Inflammatory macrophage treated with lipopolysaccharide for 4 hours (primary cell): Measurements from ENCODE around the gene TXNDC17.
A peak's percentile ranks its signal among the peaks of the same experiment; 100 is the strongest.
"Not testable (repeated sequence)": the region's sequence is repeated elsewhere in the genome, so short reads cannot be mapped to it uniquely, and the experiment has no call there.

Source experiments
- DNase-seq: peaks from one replicate; pipeline ENCODE4 v3.0.0-alpha.2; 2020

Gene TXNDC17

DNA sequence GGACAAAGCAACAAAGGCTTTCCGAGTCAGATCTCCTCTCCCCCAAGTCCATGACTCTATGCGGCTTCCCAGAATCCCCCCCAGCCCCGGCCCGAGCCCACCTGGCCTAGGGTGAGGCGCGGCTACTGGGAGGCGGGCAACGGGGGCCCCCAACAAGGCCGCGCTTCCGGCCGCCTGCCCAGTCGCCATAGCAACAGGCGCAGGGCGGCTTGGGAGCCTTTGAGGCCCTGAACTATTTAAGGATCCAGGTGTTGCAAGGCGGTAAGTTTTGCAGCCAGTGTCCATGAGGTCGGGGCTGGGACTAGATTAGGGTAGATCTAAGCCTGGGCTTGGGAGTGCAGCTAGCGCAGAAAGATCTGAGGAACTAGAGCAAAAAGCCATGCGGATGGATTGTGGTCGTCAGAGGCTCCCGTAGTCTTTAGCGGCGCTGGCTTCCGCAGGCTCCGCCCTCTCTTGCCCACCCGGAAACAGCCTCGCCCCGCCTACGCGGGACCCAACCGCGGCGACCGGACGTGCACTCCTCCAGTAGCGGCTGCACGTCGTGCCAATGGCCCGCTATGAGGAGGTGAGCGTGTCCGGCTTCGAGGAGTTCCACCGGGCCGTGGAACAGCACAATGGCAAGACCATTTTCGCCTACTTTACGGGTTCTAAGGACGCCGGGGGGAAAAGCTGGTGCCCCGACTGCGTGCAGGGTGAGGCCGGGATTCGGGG, at the start of gene TXNDC17, which contains the start of gene KIAA0753:
TXNDC17 (plus strand) TSS at position 525 of the 711 bp plus-strand sequence; CDS start at position 548, 23 bp downstream.
KIAA0753 (minus strand) TSS at position 176 of the 711 bp plus-strand sequence. CDS start 5,608 bp downstream, outside the sequence.
- DNase-seq, result peak; percentile 95

DNA sequence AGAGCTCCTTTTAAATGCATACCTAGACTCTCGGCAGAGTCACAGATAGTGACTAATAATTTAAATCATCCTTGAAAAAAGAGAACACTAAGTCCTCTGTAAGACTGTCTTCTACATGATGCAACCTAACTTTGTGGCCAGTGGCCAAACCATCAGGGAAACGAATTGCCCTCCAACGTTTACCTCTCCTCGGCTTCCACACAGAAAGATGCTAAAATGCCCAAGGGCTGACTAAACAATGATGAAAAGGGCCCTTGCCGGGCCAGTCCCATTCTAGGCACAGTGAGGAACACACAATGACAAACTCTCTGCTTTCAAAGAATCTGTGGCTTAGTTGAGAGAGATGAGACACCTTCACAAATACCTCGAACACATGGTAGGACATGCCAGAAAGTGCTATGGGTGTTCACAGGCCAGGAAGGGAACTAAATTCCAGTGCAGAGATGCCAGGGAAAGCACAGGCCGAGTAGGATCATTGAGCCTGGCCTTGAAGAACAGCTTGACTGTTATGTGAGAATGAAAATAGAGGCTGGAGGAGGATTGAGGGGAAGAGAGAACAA, 49.2 kb upstream of the TXNDC17 start:
- DNase-seq, result peak; percentile 37

DNA sequence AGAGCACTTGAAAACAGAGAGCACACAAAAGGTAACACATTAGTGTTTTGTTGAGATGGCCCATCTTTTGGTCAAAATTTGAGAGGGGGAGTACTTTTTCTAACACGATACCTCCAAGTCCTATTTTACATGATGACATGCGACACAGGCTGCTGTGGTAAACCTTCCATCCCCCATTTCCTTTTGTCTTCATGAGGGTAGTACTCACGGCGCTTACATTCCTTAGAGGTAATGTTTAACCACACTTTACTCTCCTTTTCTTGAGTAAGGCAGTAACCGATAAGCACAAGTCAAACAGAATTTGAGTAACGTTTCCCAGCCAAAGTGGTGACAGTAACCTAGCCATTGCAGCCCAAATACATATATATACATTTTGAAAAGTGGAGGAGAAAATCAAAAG, 48.7 kb upstream of the TXNDC17 start:
- no peak for DNase-seq

DNA sequence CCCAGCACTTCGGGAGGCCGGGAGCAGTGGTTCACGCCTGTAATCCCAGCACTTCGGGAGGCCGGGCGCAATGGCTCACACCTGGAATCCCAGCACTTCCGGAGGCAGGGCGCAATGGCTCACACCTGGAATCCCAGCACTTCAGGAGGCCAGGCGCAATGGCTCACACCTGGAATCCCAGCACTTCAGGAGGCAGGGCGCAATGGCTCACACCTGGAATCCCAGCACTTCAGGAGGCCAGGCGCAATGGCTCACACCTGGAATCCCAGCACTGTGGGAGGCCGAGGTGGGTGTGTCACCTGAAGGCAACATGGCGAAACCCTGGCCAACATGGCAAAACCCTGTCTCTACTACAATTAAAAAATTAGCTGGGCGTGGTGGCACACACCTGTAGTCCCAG, 47.5 kb upstream of the TXNDC17 start:
- DNase-seq, result not testable (repeated sequence)

DNA sequence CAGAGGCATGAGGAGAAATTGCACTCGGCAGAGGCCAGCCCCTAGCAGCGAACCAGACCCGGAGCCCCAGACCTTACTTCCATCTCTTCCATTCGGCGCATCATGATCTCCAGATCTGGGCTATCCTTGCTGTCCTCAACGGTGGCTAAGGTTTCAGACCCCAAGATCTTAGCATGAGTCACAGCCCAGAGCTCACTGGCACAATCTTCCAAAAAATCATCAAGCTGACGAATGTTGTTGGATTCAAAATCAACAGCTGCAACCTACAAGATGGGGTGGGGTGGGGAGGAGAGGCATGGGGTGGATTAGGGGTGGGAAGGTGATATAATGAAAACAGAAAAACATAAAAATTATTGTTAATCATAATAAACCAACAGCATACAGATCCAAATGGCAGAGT, 44.8 kb upstream of the TXNDC17 start:
- DNase-seq, result no peak

DNA sequence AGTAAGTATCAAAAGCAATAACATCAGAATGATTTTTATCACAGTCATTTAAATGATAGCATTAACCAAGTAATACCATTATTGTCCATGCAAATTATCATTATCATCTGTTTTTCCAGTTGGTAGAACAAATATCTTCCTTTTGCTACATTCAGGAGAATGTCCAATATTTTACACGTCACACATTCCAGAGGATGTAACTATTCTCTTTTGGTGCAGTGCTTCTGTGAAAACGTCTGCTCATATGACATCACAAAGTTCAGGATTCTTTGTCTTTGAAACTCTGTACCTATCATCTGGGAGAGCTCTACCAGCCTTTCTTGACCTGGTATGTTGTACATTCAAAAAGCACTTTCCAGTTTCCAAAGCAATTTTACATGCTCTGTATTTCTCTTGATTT, 44.3 kb upstream of the TXNDC17 start:
- no peak for DNase-seq

DNA sequence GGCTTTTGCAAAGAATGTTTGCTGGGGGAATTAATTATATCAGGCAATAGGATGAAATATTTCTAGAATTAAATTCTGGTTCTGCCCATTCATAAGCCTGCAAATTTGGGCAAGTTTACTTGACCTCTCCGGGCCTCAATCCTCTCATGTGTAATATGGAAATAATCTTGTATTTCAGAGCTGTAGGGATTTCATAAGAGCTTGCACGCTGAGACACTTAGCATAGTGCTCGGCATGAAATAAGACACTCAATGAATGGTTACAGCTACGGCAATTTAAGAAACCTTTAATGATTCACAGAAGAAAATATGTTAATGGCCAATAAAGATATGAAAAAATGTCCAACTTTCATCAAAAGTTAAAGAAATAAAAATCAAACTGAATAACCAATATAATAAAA, 43.9 kb upstream of the TXNDC17 start:
- no peak for DNase-seq

DNA sequence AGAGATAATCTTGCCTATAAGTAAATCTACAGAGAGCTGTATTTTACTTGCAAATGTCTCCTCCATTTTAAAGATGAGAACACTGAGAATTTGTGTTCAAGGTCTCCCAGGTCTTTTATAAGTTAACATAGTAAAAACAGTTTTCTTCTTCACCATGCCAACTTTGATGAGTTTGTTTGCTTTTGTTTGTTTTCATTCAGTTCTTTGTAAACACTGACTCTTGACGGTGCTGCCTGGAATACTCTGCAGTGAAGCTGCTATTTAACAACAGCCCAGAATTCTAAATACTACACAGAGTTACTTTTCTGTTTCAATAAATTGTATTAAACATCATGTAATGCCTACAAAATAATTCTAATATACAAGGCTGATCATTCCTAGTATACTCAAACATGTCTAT, 43.1 kb upstream of the TXNDC17 start:
- DNase-seq, result no peak

DNA sequence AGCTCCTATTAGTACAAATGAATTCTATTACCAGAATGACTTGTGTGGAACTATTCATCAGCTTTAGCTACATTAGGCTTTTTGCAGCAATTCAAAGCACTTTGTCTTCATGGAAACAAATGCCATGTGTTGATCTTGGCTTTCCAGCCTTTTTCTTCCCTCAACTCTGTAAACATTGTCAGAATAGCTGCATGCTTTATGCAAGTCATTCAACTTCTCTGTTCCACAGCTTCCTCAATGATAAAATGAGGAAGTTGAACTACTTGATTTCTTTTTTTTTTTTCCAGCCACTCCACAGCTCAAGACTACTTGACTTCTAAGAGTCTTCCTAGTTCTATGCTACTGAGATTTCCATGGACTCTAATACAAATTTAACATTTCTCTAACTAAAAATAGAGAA, 41.5 kb upstream of the TXNDC17 start:
- peak; percentile 88 for DNase-seq

DNA sequence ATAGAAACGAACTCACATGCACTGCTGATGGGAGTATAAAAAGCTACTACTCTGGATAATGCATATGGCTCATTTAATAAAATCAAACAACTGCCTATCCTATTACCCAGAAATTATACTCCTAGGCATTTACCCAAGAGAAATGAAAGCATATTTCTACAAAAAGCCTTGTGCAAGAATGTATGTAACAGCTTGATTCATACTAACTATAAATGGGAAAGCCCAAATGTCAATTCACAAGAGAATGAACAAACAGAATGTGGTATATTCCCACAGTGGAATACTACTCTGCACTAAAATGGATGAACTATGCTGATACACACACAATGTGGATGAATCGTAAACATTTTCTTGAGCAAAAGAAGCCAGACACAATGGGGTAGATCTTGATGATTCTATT, 38.7 kb upstream of the TXNDC17 start:
- peak; percentile 81 for DNase-seq

DNA sequence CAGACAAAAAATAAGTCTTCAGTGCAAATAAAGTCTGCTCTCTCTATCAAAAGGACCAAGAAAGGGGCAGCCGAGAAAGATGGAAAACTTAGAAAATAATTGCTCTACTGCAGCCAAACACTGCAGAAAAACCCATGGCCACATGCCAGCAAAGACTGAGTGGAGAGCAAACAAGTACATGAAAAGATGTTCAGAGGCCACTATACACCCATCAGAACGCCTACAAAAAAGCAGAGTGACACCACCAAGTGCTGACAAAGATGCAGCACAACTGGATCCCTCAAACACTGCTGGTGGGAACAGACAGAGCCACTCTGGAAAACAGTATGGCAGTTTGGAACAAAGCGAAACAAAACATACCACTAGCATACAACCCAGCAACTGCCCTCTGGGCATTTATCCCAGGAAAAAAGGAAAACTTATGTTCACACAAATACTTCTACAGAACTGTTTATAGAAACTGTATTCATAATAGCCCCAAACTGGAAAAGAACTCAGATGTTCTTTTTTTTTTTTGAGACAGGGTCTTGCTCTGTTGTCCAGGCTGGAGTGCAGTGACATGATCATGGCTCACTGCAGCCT, 37.0 kb upstream of the TXNDC17 start:
- no peak for DNase-seq

DNA sequence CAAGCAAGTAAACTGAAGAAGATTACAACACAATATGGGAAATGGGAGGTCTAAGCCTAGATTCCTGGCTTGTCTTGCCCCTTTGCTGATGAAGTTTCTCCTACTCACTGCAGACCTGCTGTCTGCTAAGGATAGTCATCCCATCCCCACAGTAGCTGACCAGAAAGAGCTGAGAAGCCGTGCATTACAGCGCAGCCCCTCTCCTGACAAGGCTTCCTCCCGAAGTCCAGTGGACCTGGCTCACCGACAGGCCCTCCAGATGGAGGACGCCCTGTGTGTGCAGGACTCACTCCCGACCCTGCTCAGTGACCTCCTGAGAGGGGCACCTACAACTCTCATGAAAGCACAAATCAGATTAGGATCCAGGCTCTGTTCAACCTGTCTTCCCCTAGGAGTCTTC, 35.7 kb upstream of the TXNDC17 start:
- DNase-seq, result no peak

DNA sequence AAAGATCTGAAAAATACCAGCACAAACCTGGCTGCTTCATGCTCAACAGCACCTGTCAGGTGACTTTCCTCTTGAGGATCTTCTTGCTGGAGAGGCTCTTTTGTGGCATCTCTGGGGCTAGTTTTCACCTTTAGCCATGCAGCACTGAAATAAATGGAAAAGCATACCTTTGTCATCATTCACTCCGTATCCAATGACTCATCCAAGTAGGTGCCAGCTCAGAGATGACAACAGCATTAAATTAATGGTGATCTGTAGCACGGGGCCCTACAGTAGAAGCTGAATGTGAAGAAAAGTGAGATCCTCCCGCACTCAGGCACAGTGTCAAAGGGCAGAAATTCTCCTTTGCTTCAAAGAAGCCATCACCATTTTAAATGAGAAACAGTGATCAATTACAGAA, 32.5 kb upstream of the TXNDC17 start:
- no peak for DNase-seq

DNA sequence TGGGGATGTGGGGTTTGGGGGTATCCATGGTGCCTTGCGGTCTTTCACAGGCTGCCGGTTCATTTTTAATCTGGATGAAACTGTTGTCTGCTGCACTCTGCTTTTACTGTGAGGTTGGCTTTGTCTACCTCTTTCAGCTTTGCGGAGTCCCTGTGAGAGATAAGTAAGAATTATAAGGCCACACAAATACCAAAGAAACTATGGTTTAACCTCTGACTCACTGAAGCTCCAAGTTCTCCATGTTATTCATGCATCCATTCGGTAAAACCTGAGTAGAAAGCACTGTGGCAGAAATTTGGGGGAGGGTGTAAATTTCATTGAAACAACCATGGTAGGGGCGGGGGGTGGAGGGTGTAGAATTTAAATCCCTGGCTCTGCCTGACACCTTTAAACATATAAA, 30.8 kb upstream of the TXNDC17 start:
- DNase-seq, result no peak

DNA sequence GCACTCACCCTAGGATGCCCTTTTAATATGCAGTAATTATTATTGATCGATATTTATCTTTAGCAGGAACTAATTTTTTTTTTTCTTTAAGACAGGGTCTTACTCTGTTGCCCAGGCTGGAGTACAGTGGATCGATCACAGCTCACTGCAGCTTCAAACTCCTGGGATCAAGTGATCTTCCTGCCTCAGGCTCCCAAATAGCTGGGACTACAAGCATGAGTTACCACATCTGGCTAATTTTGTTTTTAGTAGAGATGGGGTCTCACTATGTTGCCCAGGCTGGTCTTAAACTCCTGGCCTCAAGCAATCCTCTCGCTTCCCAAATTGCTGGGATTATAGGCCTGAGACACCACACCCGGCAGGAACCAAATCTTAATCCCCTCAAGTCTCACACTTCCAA, 29.6 kb upstream of the TXNDC17 start:
- no peak for DNase-seq

DNA sequence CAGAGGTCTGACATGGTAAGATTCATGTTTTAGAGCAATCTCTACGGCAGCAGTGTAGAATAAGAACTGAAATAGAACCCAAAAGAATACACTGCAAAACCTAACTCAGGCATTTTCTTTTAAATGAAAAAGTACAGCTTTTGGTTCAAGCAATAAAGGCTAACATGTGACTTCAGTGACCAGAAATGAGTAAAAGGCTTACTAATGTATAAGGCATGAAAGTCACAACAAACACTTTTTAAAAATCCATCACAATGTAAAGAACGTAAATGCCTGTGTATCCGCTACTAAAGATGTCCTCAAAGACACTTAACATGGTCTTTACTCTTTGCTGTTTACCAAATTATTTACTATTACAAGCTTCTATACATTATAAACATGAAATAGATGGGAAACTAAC, 16.9 kb upstream of the TXNDC17 start:
- no peak for DNase-seq

DNA sequence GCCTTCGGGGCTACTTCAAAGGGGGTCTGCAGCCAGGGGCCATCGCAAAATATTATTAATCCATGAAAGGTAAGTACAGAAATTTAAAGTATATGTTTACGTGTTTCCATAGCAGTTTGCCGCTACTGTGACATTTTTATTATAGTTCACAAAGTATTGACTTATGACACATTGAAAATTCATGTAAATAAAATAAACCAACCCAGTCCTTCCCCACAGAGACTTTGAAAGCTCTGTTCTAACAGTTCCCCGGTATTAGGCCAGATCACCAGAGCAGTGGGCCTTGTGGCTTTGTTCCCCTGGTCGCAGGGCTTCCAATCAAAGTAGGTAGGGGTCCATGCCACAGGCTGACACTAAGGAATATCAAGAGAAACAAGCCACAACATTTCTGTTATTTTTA, 14.2 kb upstream of the TXNDC17 start:
- DNase-seq, result no peak

DNA sequence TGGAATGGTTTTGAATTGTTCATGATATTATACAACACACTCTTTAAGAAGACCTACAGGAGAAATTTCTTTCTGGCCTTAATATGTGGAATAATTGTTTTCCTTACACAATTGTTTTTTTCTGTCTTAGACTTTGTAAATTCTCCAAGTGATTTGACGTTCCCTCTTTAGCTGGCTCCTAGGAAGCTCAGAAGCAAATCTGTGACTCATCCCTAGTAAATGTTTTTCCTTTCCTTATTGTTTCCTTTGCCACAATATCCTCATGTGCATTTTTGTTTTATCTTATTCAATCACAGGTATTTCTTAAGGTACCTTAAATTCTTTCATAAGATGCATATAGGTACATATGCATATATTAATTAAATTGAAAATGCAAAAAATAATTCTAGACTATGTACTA, 13.8 kb upstream of the TXNDC17 start:
- no peak for DNase-seq

DNA sequence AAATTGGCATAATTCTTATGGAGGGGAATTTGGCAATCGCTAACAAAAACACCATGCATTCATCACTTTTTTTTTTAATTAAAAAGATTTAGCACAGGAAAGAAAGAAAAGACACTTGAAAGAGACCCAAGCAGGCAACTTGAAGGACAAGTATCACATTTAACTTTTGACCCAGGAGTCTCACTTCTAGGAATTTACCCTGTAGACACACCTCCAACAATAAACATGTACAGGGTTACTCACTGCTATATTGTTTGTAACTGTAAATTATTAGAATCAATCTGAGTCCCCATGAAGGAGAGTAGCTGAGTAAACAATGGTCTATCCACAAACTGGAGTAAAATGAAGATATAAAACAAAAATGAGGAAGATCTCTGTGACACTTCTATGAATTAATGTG, 10.5 kb upstream of the TXNDC17 start:
- no peak for DNase-seq

DNA sequence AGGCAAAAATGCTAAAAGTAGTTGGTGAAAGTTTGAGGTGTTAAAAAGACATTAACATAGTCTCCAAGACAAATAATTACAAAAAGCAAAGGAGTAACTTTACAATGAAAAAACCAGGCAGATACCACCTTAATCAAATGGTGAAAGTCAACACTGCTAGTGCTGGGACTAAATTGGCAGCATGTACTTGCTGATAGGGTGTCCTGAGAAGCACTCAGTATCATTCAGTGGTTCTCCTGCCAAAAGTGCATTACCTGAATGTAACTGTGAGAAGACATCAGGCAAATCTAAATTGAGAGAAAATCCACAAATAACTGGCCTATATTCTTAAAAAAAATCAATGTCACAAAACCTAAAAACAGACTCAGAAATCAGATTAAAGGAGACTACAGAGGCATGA, 8.3 kb upstream of the TXNDC17 start:
- DNase-seq, result no peak

DNA sequence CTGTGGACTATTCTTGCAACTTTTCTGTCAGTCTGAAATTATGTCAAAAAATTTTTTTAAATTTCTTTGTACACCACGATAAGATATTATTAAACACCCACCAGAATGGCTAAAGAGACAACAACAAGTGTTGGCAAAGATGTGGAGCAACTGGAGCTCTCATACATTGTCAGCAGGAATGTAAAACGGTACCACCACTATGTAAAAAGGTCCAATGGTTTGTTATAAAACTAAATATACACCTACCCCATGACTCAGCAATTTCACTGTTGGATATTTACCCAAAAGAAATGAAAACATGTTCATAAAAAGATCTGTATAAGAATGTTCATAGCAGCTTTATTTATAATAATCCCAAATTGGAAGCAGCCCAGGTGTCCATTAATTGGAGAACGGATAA, 7.6 kb upstream of the TXNDC17 start:
- no peak for DNase-seq

DNA sequence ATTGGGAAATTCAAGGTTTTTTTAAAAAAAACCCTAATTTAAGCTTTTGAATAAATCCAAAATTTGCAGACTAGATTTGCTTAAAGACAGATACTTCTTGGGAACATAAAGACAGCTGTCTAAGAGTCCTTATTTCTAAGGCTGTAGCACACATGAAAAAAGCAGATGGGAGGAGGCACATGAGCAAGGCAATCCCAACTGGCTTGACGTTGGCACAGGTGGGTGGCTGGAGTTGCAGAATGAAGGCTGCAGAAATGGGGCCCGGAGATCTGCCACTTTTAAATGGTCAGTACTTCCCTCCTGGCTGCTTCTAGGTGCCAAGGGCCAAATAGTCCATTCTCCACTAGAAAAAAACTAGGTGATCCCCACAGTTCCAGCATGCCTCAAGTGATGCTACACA, 4.8 kb upstream of the TXNDC17 start:
- DNase-seq, result no peak

DNA sequence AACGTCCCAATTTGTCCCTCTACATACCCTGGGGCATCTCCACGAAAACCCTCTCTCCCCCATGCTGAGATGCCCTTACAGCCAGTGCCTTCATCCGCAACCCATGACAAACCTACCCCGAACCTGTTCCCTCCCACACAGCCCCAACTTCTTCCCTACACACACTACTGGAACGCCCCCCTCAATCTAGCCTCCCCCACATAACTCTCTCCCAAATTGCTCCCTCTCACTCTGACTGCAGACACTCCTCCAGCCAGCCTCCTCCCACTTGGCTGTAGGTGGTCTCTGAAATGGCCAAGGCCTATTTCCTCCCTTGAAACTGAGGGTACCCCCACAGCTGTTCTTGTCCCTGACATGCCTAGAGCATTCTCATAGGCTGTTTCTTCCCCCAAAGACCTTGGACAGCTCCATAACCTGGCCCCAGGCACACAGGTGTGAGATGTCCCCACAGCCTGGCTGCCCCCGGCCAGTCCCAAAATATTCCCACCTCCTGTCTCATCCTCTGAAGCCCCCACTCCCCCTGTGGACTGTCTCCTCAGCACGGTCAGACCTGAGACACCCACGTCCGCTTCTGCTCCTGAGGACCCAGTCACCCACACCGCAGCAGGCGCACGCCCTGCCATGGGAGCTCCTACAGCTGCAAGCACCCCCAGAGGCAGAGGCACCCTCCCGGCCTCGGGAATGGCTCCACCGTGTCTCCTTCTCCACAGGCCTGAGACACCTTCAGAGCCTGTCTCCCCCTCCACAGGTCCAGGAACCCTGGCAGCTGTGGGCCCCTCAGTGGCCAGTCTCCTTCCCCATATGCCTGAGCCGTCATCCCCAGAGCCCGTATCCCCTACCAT, 4.0 kb upstream of the TXNDC17 start:
- no peak for DNase-seq

DNA sequence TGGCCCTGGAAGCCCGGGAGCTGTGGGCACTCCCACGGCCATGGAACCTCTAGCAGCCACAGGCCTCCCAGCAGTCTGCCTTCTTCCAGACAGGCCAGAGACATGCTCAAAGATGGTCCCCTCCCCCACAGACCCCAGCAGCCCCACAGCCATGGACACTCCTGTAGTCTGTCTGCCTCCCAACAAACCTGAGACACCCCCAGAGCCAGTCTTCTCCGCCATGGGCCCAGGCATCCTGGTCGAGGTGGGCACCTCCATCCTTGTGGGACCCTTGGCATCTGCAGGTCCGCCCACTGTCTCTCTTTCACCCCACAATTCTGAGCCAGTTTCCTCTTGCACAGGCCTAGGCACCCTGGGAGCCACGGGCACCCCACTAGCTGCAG, 3.4 kb upstream of the TXNDC17 start:
- no peak for DNase-seq
